HepG2 (cell line): ENCODE data around the gene PASK. TPM values are rescaled to one million over a fixed set of nuclear protein-coding genes. Genes with fewer than 3 reads are reported as not detected.

Experiments
- CC2D1A ChIP-seq: sonication (generic); formaldehyde crosslinking; IDR thresholded peaks from 2 replicates; pipeline ENCODE4 v1.8.1; 2023; ENCODE audit warnings: mild to moderate bottlenecking, missing genetic modification reagents
- ERF ChIP-seq: IDR thresholded peaks from 2 replicates; pipeline ENCODE4 v1.6.1; 2018; ENCODE audit warnings: missing biosample characterization, missing genetic modification reagents
- GABPB1 ChIP-seq: IDR thresholded peaks from 2 replicates; pipeline ENCODE4 v1.6.1; 2016; ENCODE audit warnings: mild to moderate bottlenecking, missing genetic modification reagents, moderate library complexity, missing compliant biosample characterization
- GFI1 ChIP-seq: sonication (generic); formaldehyde crosslinking; IDR thresholded peaks from 2 replicates; pipeline ENCODE4 v1.5.0; 2020; ENCODE audit warnings: missing genetic modification reagents, mild to moderate bottlenecking, borderline replicate concordance
- GPN1 ChIP-seq: sonication (generic); formaldehyde crosslinking; IDR thresholded peaks from 2 replicates; pipeline ENCODE4 v1.5.1; 2020; ENCODE audit warnings: missing genetic modification reagents, borderline replicate concordance
- KDM3A ChIP-seq: IDR thresholded peaks from 2 replicates; pipeline ENCODE4 v1.6.1; 2018; ENCODE audit warnings: low read depth, missing compliant biosample characterization
- MTA1 ChIP-seq: sonication (generic); formaldehyde crosslinking; IDR thresholded peaks from 2 replicates; pipeline ENCODE4 v1.4.0; 2020; ENCODE audit warnings: missing genetic modification reagents, mild to moderate bottlenecking, borderline replicate concordance
- PAX8 ChIP-seq: sonication (generic); formaldehyde crosslinking; IDR thresholded peaks from 2 replicates; pipeline ENCODE4 v1.8.0; 2022; ENCODE audit warnings: mild to moderate bottlenecking, missing genetic modification reagents, borderline replicate concordance
- SMAD3 ChIP-seq: sonication (generic); formaldehyde crosslinking; IDR thresholded peaks from 2 replicates; pipeline ENCODE4 v1.4.0; 2020; ENCODE audit warnings: missing genetic modification reagents
- SRSF1 ChIP-seq: fragments of 200-400 bp; formaldehyde crosslinking; optimal IDR thresholded peaks from 2 replicates; pipeline ENCODE3; 2017; ENCODE audit warnings: mild to moderate bottlenecking, low read depth, low read length, moderate library complexity
- TCF7 ChIP-seq: sonication (generic); IDR thresholded peaks from 2 replicates; pipeline ENCODE4 v1.6.1; 2016; ENCODE audit warnings: antibody characterized with exemption, low read depth
- ZFP82 ChIP-seq: sonication (generic); formaldehyde crosslinking; IDR thresholded peaks from 2 replicates; pipeline ENCODE4 v1.5.1; 2020; ENCODE audit warnings: mild to moderate bottlenecking, missing genetic modification reagents, borderline replicate concordance
- ZNF263 ChIP-seq: sonication (generic); formaldehyde crosslinking; IDR thresholded peaks from 2 replicates; pipeline ENCODE4 v1.4.0; 2020; ENCODE audit warnings: missing genetic modification reagents
- ZNF3 ChIP-seq: IDR thresholded peaks from 2 replicates; pipeline ENCODE4 v1.7.0; 2017; ENCODE audit warnings: inconsistent platforms
- ZNF441 ChIP-seq: sonication (generic); formaldehyde crosslinking; IDR thresholded peaks from 2 replicates; pipeline ENCODE4 v1.7.0; 2021; ENCODE audit warnings: missing genetic modification reagents, borderline replicate concordance
- ZNF564 ChIP-seq: sonication (generic); formaldehyde crosslinking; IDR thresholded peaks from 2 replicates; pipeline ENCODE4 v1.8.1; 2023; ENCODE audit warnings: mild to moderate bottlenecking, missing genetic modification reagents
- ZNF766 ChIP-seq: sonication (generic); formaldehyde crosslinking; IDR thresholded peaks from 2 replicates; pipeline ENCODE4 v1.5.0; 2020; ENCODE audit warnings: missing genetic modification reagents, borderline replicate concordance
- polyA plus RNA-seq, 8 experiments: library from polyadenylated mRNA; depleted of rRNA in 3 of 8; stranded (reverse) in 7 of 8; unstranded in 1 of 8; fragments of >200 nt; fragmentation: Illumina TruSeq in 4 of 8; extraction: Trizol in 4 of 8; gene quantifications; 2 replicates each; pipeline versions ENCODE4 v1.2.1 to v1.2.3, GENCODE V29; 2011 to 2016; ENCODE audit warnings: low read depth in 4 of 8, missing spikeins in 1 of 8, mixed read lengths in 1 of 8; ENCODE audit not compliant: insufficient read depth in 1 of 8
- total RNA-seq, 5 experiments: library from RNA; depleted of rRNA; stranded (reverse); fragments of >200 nt; fragmentation: Illumina TruSeq; extraction: Trizol; gene quantifications; 2 replicates each; pipeline ENCODE4 v1.2.3, GENCODE V29; 2016; ENCODE audit warnings: low read depth in 1 of 5
- TF ChIP-seq, protein P1 (sequence below): IDR thresholded peaks from 2 replicates; pipeline ENCODE4 v1.6.1; 2016; ENCODE audit warnings: mild to moderate bottlenecking, missing biosample characterization, missing genetic modification reagents
- TF ChIP-seq, protein P2 (sequence below): sonication (generic); formaldehyde crosslinking; IDR thresholded peaks from 2 replicates; pipeline ENCODE4 v1.5.0; 2020; ENCODE audit warnings: mild to moderate bottlenecking, missing genetic modification reagents
- TF ChIP-seq, protein P3 (sequence below): sonication (generic); formaldehyde crosslinking; IDR thresholded peaks from 2 replicates; pipeline ENCODE4 v1.4.0; 2020; ENCODE audit warnings: missing genetic modification reagents
- TF ChIP-seq, protein P4 (sequence below): sonication (generic); formaldehyde crosslinking; IDR thresholded peaks from 2 replicates; pipeline ENCODE4 v1.5.0; 2020; ENCODE audit warnings: mild to moderate bottlenecking, missing genetic modification reagents
- TF ChIP-seq, protein P5 (sequence below): sonication (generic); formaldehyde crosslinking; IDR thresholded peaks from 2 replicates; pipeline ENCODE4 v1.5.1; 2020; ENCODE audit warnings: missing genetic modification reagents, mild to moderate bottlenecking, borderline replicate concordance

PASK gene
- total and polyA plus RNA-seq, 2 of the 13 experiments (the other 11 are each of a cell fraction or from before 2014, with no cell fraction given): 6.9 to 17.0 TPM

DNA sequence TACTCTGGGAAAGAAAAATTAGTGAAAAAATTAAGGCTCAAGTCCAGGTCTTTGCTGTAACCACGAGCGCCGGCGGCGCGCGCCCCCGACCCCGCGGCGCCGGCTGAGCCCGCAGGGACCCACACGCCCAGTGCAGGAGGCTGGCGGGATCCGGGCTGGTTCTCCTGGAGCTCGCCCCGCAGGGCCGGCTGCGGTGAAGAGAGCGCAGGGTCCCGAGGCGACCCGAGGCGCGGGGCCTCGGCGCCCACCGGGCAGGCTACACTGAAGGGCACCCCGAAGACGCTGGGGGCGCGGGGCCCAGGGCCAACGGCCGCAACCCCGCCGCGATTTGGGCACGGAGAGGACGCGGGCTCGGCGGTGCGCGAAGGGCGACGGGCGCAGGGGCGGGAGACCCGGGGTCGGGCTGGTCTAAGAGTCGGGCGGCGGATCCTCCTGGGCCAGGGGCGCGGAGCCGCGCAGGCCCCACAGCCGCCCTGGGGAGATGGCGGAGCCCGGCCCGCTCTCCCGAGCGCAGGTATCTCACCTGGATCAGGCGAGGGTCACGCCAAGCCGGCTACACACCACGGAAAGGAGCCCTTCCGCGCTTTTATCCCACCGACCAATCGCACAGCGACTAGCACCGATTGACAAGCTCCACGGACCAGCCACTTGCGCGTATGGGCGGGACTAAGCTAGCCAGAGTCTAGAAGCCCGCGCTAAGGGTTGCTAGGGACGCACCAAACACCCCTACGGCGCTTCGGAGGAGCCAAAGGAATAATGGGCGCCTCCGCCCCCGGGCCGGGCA, at the start of gene PASK (continued):
- TF ChIP-seq CC2D1A (CRISPR knock-in tag): no peak
- TF ChIP-seq, protein P1, sequence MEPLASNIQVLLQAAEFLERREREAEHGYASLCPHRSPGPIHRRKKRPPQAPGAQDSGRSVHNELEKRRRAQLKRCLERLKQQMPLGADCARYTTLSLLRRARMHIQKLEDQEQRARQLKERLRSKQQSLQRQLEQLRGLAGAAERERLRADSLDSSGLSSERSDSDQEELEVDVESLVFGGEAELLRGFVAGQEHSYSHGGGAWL (CRISPR knock-in tag): peak; percentile 38; the same call in 1 of the 2 replicates
- TF ChIP-seq GABPB1: peak; percentile 72; the same call in 1 of the 2 replicates
- TF ChIP-seq KDM3A (CRISPR knock-in tag): no peak
- no peak for TF ChIP-seq ZNF3 (CRISPR knock-in tag)
- TF ChIP-seq ZNF564 (CRISPR knock-in tag): no peak
- peak; percentile 51; the same call in 1 of the 2 replicates for TF ChIP-seq MTA1 (CRISPR knock-in tag)
- 0 out of 2 replicates have a peak, but pooled peaks have one; percentile 53 for TF ChIP-seq ZNF766 (CRISPR knock-in tag)
- peak; percentile 23 for TF ChIP-seq SRSF1
- TF ChIP-seq ZFP82 (CRISPR knock-in tag): 0 out of 2 replicates have a peak, but pooled peaks have one; percentile 17
- TF ChIP-seq, protein P2, sequence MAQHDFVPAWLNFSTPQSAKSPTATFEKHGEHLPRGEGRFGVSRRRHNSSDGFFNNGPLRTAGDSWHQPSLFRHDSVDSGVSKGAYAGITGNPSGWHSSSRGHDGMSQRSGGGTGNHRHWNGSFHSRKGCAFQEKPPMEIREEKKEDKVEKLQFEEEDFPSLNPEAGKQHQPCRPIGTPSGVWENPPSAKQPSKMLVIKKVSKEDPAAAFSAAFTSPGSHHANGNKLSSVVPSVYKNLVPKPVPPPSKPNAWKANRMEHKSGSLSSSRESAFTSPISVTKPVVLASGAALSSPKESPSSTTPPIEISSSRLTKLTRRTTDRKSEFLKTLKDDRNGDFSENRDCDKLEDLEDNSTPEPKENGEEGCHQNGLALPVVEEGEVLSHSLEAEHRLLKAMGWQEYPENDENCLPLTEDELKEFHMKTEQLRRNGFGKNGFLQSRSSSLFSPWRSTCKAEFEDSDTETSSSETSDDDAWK (CRISPR knock-in tag): no peak
- TF ChIP-seq ZNF263 (CRISPR knock-in tag): 0 out of 2 replicates have a peak, but pooled peaks have one; percentile 53
- TF ChIP-seq, protein P3, sequence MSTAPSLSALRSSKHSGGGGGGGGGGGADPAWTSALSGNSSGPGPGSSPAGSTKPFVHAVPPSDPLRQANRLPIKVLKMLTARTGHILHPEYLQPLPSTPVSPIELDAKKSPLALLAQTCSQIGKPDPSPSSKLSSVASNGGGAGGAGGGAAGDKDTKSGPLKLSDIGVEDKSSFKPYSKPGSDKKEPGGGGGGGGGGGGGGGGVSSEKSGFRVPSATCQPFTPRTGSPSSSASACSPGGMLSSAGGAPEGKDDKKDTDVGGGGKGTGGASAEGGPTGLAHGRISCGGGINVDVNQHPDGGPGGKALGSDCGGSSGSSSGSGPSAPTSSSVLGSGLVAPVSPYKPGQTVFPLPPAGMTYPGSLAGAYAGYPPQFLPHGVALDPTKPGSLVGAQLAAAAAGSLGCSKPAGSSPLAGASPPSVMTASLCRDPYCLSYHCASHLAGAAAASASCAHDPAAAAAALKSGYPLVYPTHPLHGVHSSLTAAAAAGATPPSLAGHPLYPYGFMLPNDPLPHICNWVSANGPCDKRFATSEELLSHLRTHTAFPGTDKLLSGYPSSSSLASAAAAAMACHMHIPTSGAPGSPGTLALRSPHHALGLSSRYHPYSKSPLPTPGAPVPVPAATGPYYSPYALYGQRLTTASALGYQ (CRISPR knock-in tag): 0 out of 2 replicates have a peak, but pooled peaks have one; percentile 36
- TF ChIP-seq PAX8: no peak
- 0 out of 2 replicates have a peak, but pooled peaks have one; percentile 11 for TF ChIP-seq ERF (CRISPR knock-in tag)
- TF ChIP-seq SMAD3: 0 out of 2 replicates have a peak, but pooled peaks have one; percentile 37
- TF ChIP-seq GPN1: peak; percentile 77; the same call in 1 of the 2 replicates
- TF ChIP-seq TCF7: peak; percentile 22; the same call in 1 of the 2 replicates
- TF ChIP-seq ZNF441 (CRISPR knock-in tag): peak; percentile 32; the same call in 1 of the 2 replicates
- TF ChIP-seq GFI1 (CRISPR knock-in tag): peak; percentile 56; the same call in 1 of the 2 replicates
- TF ChIP-seq, protein P4, sequence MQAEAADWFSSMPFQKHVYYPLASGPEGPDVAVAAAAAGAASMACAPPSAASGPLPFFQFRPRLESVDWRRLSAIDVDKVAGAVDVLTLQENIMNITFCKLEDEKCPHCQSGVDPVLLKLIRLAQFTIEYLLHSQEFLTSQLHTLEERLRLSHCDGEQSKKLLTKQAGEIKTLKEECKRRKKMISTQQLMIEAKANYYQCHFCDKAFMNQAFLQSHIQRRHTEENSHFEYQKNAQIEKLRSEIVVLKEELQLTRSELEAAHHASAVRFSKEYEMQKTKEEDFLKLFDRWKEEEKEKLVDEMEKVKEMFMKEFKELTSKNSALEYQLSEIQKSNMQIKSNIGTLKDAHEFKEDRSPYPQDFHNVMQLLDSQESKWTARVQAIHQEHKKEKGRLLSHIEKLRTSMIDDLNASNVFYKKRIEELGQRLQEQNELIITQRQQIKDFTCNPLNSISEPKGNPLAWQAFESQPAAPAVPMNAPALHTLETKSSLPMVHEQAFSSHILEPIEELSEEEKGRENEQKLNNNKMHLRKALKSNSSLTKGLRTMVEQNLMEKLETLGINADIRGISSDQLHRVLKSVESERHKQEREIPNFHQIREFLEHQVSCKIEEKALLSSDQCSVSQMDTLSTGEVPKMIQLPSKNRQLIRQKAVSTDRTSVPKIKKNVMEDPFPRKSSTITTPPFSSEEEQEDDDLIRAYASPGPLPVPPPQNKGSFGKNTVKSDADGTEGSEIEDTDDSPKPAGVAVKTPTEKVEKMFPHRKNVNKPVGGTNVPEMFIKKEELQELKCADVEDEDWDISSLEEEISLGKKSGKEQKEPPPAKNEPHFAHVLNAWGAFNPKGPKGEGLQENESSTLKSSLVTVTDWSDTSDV (CRISPR knock-in tag): peak; percentile 55
- TF ChIP-seq, protein P5, sequence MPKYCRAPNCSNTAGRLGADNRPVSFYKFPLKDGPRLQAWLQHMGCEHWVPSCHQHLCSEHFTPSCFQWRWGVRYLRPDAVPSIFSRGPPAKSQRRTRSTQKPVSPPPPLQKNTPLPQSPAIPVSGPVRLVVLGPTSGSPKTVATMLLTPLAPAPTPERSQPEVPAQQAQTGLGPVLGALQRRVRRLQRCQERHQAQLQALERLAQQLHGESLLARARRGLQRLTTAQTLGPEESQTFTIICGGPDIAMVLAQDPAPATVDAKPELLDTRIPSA (CRISPR knock-in tag): no peak
